PC-3 (cell line): Measurements from ENCODE around the gene KRR1. TPM values are rescaled to one million over a fixed set of nuclear protein-coding genes. Genes with fewer than 3 reads are reported as not detected.

Experiments used
- total RNA-seq: library from RNA; depleted of rRNA; stranded (reverse); fragments of >200 nt; gene quantifications from 2 replicates; pipeline ENCODE4 v1.2.3, GENCODE V29; 2014; rRNA removed

KRR1 gene
- total RNA-seq, 1 experiment from 2014 or later, result 68.4 TPM

Other genes with a start within 250 kb of the KRR1 start
- gene CAPS2, start 181.3 kb downstream of the KRR1 start, total RNA-seq, result 5.5 and 8.4 TPM in 2 replicates
- not detected in 2 replicates for gene GLIPR1L1, start 176.9 kb downstream of the KRR1 start, total RNA-seq
- not detected in 2 replicates for gene GLIPR1L2, start 120.5 kb downstream of the KRR1 start, total RNA-seq
- gene GLIPR1, start 30.9 kb downstream of the KRR1 start, total RNA-seq, result 21.3 and 22.2 TPM in 2 replicates